ENCODE measurements around the gene MTHFD1.

The MTHFD1 gene

GRCh38 chr14:64463195-64463594, 75.0 kb downstream of the MTHFD1 start:
- H3K4me1 ChIP-seq (ENCODE audit: insufficient read depth, low read length): peaks cover 5% of the 10 kb centered on the region; the same call in 1 of the 2 replicates

DNA sequence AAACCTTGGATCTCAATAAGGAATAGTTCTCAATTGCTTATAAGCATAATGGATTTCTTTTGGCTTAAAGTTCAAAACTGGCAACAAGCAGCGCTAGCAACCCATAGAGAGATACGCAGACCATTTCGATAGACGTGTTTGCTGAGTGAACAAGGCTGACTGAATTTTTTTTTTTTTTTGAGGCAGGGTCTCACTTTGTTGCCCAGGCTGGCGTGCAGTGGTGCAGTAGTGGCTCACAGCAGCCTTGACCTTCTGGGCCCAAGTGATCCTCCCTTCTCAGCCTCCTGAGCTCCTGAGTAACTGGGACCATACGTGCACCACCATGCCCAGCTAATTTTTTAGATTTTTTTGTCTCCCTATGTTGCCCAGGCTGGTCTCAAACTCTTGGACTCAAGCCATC, 75.7 kb downstream of the MTHFD1 start:
- peaks cover 22% of the 10 kb centered on the region for H3K36me3 ChIP-seq (ENCODE audit: insufficient read depth, low read depth, low read length)
- peaks cover 8% of the 10 kb centered on the region for H3K27me3 ChIP-seq (ENCODE audit: insufficient read depth, low read length)
- H3K27ac ChIP-seq (ENCODE audit: low read length): no peak overlapping the region
- H3K4me3 ChIP-seq (ENCODE audit: low read length): no peak overlapping the region
- peaks cover 5% of the 10 kb centered on the region; the same call in 1 of the 2 replicates for H3K4me1 ChIP-seq (ENCODE audit: insufficient read depth, low read length)
- H3K9ac ChIP-seq (ENCODE audit: low read depth, low read length): no peak overlapping the region
- no peaks in the 10 kb centered on the region for H3K9me3 ChIP-seq (ENCODE audit: insufficient read depth, low read depth, low read length)

More at GRCh38 chr14:64463195-64463594, 75.0 kb downstream of the MTHFD1 start:
- Histone ChIP-seq H3K27me3 (ENCODE audit: insufficient read depth, low read length) (peaks cover 8% of the 10 kb centered on the region), H3K4me3 (ENCODE audit: low read length) (no peak overlapping the region), H3K9ac (ENCODE audit: low read depth, low read length) (no peak overlapping the region), H3K9me3 (ENCODE audit: insufficient read depth, low read depth, low read length) (no peaks in the 10 kb centered on the region), H3K36me3 (ENCODE audit: insufficient read depth, low read depth, low read length) (peaks cover 29% of the 10 kb centered on the region), H3K27ac (ENCODE audit: low read length) (no peak overlapping the region)

DNA sequence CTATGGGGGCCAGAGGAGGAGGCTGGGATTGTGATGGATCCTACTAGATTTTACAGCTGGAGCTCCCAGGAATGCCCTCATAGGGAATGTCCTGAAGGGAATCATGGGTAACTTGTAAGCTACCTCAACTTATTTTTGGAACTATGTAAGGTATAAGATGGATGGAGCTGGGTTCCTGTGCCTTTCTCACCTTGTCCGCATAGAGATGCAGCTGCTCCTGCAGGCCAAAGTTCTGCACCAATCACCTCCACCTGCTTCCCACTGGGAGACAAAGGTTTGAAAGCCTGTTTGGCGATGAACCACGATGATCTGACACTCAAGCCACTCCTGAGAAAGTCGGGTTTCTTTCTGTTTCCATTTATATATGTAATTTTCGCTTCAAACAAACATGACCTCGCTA, 76.5 kb downstream of the MTHFD1 start:
- Histone ChIP-seq H3K9me3 (ENCODE audit: insufficient read depth, low read depth, low read length) (no peaks in the 10 kb centered on the region), H3K9ac (ENCODE audit: low read depth, low read length) (peak overlapping the region; percentile 70; the same call in 1 of the 2 replicates), H3K27ac (ENCODE audit: low read length) (no peak overlapping the region), H3K27me3 (ENCODE audit: insufficient read depth, low read length) (peaks cover 8% of the 10 kb centered on the region), H3K4me3 (ENCODE audit: low read length) (peak overlapping the region; percentile 83), H3K36me3 (ENCODE audit: insufficient read depth, low read depth, low read length) (peaks cover 15% of the 10 kb centered on the region), H3K4me1 (ENCODE audit: insufficient read depth, low read length) (peaks cover 5% of the 10 kb centered on the region; the same call in 1 of the 2 replicates)

DNA sequence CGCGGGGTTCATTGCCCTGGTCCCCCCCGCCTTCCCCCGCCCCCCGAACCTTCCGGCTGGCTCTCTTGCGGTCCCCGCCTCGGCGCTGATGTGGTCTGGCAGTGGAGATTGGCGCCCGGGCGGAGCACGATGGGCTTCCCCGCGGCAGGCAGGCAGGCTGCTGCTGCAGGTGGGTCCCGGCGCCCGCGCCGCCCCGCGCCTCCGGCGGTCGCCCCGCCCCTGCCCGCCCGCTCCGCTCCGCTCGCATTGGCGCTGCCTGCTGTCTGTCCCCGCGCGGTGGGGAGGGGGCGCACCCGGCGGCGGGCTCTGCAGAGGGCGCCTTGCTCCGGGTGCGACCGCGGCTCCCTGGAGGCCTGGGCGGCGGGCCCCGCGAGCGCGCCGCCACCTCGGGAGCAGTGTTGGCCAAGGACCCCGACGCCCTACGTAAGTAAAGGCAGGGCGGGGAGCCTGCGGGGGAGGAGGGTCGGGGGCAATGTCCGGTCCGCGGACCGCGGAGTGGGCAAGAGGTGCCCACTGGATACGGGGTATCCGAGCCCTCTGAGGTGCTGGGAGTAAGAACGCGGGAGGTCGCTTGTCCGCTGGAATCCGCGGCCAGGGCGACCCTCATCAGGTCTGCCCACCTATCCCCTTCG, 77.2 kb downstream of the MTHFD1 start, which contains the start of gene AKAP5:
AKAP5 (plus strand) TSS at position 309 of the 632 bp plus-strand sequence. CDS start 2,896 bp downstream, outside the sequence.
- Histone ChIP-seq H3K27ac (ENCODE audit: low read length) (no peak within 1 kb of the TSS), H3K4me1 (ENCODE audit: insufficient read depth, low read length) (peaks cover 5% of the 10 kb centered on the region; the same call in 1 of the 2 replicates), H3K9ac (ENCODE audit: low read depth, low read length) (peak within 1 kb of the TSS; percentile 70; the same call in 1 of the 2 replicates), H3K9me3 (ENCODE audit: insufficient read depth, low read depth, low read length) (no peaks in the 10 kb centered on the region), H3K4me3 (ENCODE audit: low read length) (peak within 1 kb of the TSS; percentile 83), H3K27me3 (ENCODE audit: insufficient read depth, low read length) (peaks cover 8% of the 10 kb centered on the region), H3K36me3 (ENCODE audit: insufficient read depth, low read depth, low read length) (peaks cover 9% of the 10 kb centered on the region; the same call in 1 of the 2 replicates)

- H3K4me3 ChIP-seq (ENCODE audit: low read length): peak overlapping the region; percentile 83
- H3K4me1 ChIP-seq (ENCODE audit: insufficient read depth, low read length): peaks cover 5% of the 10 kb centered on the region; the same call in 1 of the 2 replicates
- no peak overlapping the region for H3K27ac ChIP-seq (ENCODE audit: low read length)
- H3K36me3 ChIP-seq (ENCODE audit: insufficient read depth, low read depth, low read length): peaks cover 7% of the 10 kb centered on the region; the same call in 1 of the 2 replicates
- H3K9me3 ChIP-seq (ENCODE audit: insufficient read depth, low read depth, low read length): no peaks in the 10 kb centered on the region
- peak overlapping the region; percentile 59; the same call in 1 of the 2 replicates for H3K9ac ChIP-seq (ENCODE audit: low read depth, low read length)
- peaks cover 8% of the 10 kb centered on the region for H3K27me3 ChIP-seq (ENCODE audit: insufficient read depth, low read length)
Observed at GRCh38 chr14:64465831-64466554, 77.8 kb downstream of the MTHFD1 start.

DNA sequence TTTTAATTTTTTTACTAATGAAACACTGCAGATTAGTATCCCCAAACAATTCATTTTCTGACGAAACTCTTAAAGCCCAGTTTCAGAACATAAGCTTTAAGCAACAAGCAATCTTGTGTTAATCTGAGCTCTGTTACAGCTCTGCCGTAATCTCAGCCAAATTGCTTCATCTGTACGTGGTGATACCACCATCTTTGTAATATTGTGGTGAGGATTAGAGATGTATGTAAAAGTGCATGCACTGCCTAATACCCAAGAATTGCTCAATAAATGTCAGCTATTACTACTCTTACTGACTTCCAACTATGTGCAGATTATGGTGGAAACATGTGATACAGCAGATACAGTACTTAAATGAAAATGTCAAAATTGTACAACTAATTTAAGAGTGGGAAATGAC, 78.9 kb downstream of the MTHFD1 start:
- H3K4me3 ChIP-seq (ENCODE audit: low read length): no peak overlapping the region
- H3K27ac ChIP-seq (ENCODE audit: low read length): no peak overlapping the region
- H3K36me3 ChIP-seq (ENCODE audit: insufficient read depth, low read depth, low read length): no peaks in the 10 kb centered on the region
- peaks cover 8% of the 10 kb centered on the region for H3K27me3 ChIP-seq (ENCODE audit: insufficient read depth, low read length)
- H3K9me3 ChIP-seq (ENCODE audit: insufficient read depth, low read depth, low read length): no peaks in the 10 kb centered on the region
- H3K9ac ChIP-seq (ENCODE audit: low read depth, low read length): no peak overlapping the region
- H3K4me1 ChIP-seq (ENCODE audit: insufficient read depth, low read length): peaks cover 5% of the 10 kb centered on the region; the same call in 1 of the 2 replicates

- H3K9me3 ChIP-seq (ENCODE audit: insufficient read depth, low read depth, low read length): no peaks in the 10 kb centered on the region
- no peak overlapping the region for H3K4me3 ChIP-seq (ENCODE audit: low read length)
Observed at GRCh38 chr14:64467566-64467965, 79.4 kb downstream of the MTHFD1 start.

GRCh38 chr14:64468451-64468850, 80.3 kb downstream of the MTHFD1 start:
- Histone ChIP-seq H3K9me3 (ENCODE audit: insufficient read depth, low read depth, low read length) (no peaks in the 10 kb centered on the region), H3K4me3 (ENCODE audit: low read length) (no peak overlapping the region), H3K4me1 (ENCODE audit: insufficient read depth, low read length) (peaks cover 5% of the 10 kb centered on the region; the same call in 1 of the 2 replicates), H3K9ac (ENCODE audit: low read depth, low read length) (no peak overlapping the region), H3K27ac (ENCODE audit: low read length) (no peak overlapping the region), H3K27me3 (ENCODE audit: insufficient read depth, low read length) (peaks cover 8% of the 10 kb centered on the region), H3K36me3 (ENCODE audit: insufficient read depth, low read depth, low read length) (no peaks in the 10 kb centered on the region)

More at GRCh38 chr14:64467566-64467965, 79.4 kb downstream of the MTHFD1 start:
- Histone ChIP-seq H3K4me1 (ENCODE audit: insufficient read depth, low read length) (peaks cover 5% of the 10 kb centered on the region; the same call in 1 of the 2 replicates), H3K36me3 (ENCODE audit: insufficient read depth, low read depth, low read length) (no peaks in the 10 kb centered on the region), H3K9ac (ENCODE audit: low read depth, low read length) (no peak overlapping the region), H3K27ac (ENCODE audit: low read length) (no peak overlapping the region), H3K27me3 (ENCODE audit: insufficient read depth, low read length) (peaks cover 8% of the 10 kb centered on the region)

DNA sequence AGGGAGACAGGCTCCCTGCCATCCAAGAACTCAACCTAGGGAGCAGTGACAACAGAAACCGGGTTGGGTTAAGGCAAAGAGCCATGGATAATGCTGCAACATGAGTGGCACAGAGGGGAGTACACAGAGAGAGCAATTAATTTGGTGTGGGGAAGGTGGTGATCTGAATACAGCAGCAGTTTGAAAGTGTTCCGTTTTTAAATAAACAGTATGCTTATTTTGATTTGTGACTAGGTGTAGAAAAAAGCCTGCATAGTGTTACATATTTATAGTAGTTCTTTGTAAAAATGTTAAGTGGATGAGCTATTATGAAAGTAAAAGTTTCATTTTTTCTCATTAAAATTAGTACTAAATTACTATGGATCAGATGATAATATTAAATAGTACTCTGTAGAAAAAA, 85.9 kb downstream of the MTHFD1 start:
- Histone ChIP-seq H3K27me3 (ENCODE audit: insufficient read depth, low read length) (no peaks in the 10 kb centered on the region), H3K9ac (ENCODE audit: low read depth, low read length) (no peak overlapping the region), H3K4me1 (ENCODE audit: insufficient read depth, low read length) (no peaks in the 10 kb centered on the region), H3K36me3 (ENCODE audit: insufficient read depth, low read depth, low read length) (no peaks in the 10 kb centered on the region), H3K9me3 (ENCODE audit: insufficient read depth, low read depth, low read length) (no peaks in the 10 kb centered on the region), H3K27ac (ENCODE audit: low read length) (no peak overlapping the region), H3K4me3 (ENCODE audit: low read length) (no peak overlapping the region)

DNA sequence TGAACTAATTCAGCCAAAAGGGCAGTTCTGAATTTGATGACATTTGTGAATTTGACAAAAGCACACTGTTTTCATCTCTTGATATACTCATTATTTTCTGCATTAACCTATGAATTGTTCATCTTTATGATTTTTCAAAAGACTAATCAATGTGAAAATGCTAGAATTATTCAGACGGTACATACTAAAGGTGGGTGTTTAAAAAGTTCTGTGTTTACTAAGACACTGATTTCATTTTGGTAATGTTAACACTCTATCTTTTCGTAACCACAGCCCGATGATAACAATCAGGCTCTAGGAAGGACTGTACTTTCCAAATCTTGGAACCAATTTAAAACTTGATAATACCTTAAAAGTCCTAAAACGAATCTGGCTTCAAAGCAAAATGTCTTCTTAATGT, 86.5 kb downstream of the MTHFD1 start:
- H3K9ac ChIP-seq (ENCODE audit: low read depth, low read length): no peak overlapping the region

GRCh38 chr14:64475585-64476273, 87.6 kb downstream of the MTHFD1 start:
- Histone ChIP-seq H3K9me3 (ENCODE audit: insufficient read depth, low read depth, low read length) (no peaks in the 10 kb centered on the region), H3K27ac (ENCODE audit: low read length) (no peak overlapping the region), H3K9ac (ENCODE audit: low read depth, low read length) (no peak overlapping the region), H3K4me1 (ENCODE audit: insufficient read depth, low read length) (no peaks in the 10 kb centered on the region), H3K4me3 (ENCODE audit: low read length) (no peak overlapping the region), H3K36me3 (ENCODE audit: insufficient read depth, low read depth, low read length) (no peaks in the 10 kb centered on the region), H3K27me3 (ENCODE audit: insufficient read depth, low read length) (no peaks in the 10 kb centered on the region)

More for the DNA sequence above, 86.5 kb downstream of the MTHFD1 start:
- H3K4me1 ChIP-seq (ENCODE audit: insufficient read depth, low read length): no peaks in the 10 kb centered on the region
- H3K27ac ChIP-seq (ENCODE audit: low read length): no peak overlapping the region
- H3K36me3 ChIP-seq (ENCODE audit: insufficient read depth, low read depth, low read length): no peaks in the 10 kb centered on the region
- no peaks in the 10 kb centered on the region for H3K27me3 ChIP-seq (ENCODE audit: insufficient read depth, low read length)
- H3K4me3 ChIP-seq (ENCODE audit: low read length): no peak overlapping the region
- H3K9me3 ChIP-seq (ENCODE audit: insufficient read depth, low read depth, low read length): no peaks in the 10 kb centered on the region
